OCI-LY1 (cell line): Measurements from ENCODE around the gene HNRNPL.

Experiments
- EZH2 ChIP-seq: fragments of 200-600 bp; sonication (generic), shearing (Covaris generic); IDR thresholded peaks from 2 replicates; pipeline ENCODE4 v1.8.0; 2017; ENCODE audit warnings: borderline replicate concordance, mixed run types, mild to moderate bottlenecking, antibody characterized with exemption, low read length, moderate library complexity, mixed read lengths
- TF ChIP-seq, protein P1 (sequence below): fragments of 200-600 bp; sonication (generic), shearing (Covaris generic); IDR thresholded peaks from 2 replicates; pipeline ENCODE4 v1.5.1; 2017; ENCODE audit warnings: mild to moderate bottlenecking, antibody characterized with exemption, low read length, moderate library complexity, mixed read lengths

DNA sequence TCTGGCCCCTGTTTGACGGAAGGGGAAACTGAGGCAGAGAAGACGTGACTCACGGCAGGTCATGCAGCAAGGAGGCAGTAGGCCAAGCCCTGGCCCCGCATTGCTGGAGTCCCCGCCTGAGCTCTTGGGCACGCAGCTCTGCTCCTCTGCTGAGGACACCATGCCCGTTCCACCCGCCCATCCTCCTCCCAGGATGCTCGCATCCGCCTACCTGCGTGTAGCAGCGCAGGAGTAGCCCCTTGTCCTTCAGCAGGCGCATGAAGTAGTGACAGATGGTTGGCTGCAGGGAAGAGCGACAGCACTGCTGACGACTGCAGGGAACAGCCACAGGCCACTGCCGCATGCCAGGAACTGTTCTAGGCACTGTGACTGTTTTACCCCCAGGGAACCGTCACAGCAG lies 39.1 kb upstream of the HNRNPL start:
- TF ChIP-seq, protein P1, sequence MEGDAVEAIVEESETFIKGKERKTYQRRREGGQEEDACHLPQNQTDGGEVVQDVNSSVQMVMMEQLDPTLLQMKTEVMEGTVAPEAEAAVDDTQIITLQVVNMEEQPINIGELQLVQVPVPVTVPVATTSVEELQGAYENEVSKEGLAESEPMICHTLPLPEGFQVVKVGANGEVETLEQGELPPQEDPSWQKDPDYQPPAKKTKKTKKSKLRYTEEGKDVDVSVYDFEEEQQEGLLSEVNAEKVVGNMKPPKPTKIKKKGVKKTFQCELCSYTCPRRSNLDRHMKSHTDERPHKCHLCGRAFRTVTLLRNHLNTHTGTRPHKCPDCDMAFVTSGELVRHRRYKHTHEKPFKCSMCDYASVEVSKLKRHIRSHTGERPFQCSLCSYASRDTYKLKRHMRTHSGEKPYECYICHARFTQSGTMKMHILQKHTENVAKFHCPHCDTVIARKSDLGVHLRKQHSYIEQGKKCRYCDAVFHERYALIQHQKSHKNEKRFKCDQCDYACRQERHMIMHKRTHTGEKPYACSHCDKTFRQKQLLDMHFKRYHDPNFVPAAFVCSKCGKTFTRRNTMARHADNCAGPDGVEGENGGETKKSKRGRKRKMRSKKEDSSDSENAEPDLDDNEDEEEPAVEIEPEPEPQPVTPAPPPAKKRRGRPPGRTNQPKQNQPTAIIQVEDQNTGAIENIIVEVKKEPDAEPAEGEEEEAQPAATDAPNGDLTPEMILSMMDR: no peak
- no peak for TF ChIP-seq EZH2
